Astrocyte of the spinal cord (primary cell): Measurements from ENCODE around the gene TAS2R4.
"Not testable (repeated sequence)": the region's sequence is repeated elsewhere in the genome, so short reads cannot be mapped to it uniquely, and the experiment has no call there.

ENCODE experiments used
- DNase-seq: peaks from one replicate; pipeline ENCODE4 v3.0.0; 2011; ENCODE audit warnings: low read depth, low spot score
- H3K4me3 ChIP-seq: 2 replicates; pipeline ENCODE4 v1.5.1; 2011; ENCODE audit warnings: low read depth, mild to moderate bottlenecking, low read length, moderate library complexity
- CTCF ChIP-seq: IDR thresholded peaks from 2 replicates; pipeline ENCODE4 v1.5.1; 2012; ENCODE audit warnings: low read depth, mild to moderate bottlenecking, low read length, inconsistent platforms
- in situ Hi-C: cut with HindIII; loops from 2 replicates; pipeline ENCODE4 v1.10.0; 2017; ENCODE audit warnings: low sequenced_read_pairs

TAS2R4 gene

GRCh38 chr7:141763797-141764196 is 12.7 kb upstream of the TAS2R4 start, which contains the start of gene TAS2R3:
TAS2R3 (plus strand) TSS chr7:141764097; CDS start chr7:141764159, 62 bp downstream.
- in situ Hi-C loops = no loop called here
- H3K4me3 ChIP-seq = no peak within 1 kb of the TSS
- TF ChIP-seq CTCF = no peak
- no peak for DNase-seq

- in situ Hi-C loops, H3K4me3 ChIP-seq, DNase-seq: not testable (repeated sequence)
These were observed 6.3 kb upstream of the TAS2R4 start for GRCh38 chr7:141770083-141770583.

GRCh38 chr7:141785706-141786552 is 9.5 kb downstream of the TAS2R4 start:
- H3K4me3 ChIP-seq = no peak overlapping the region
- peak; percentile 63 for DNase-seq
- in situ Hi-C loops = no loop called here
- peak; percentile 83 for TF ChIP-seq CTCF

GRCh38 chr7:141788296-141788695 is 11.8 kb downstream of the TAS2R4 start:
- no peak overlapping the region for H3K4me3 ChIP-seq
- in situ Hi-C loops = no loop called here
- no peak for TF ChIP-seq CTCF
- no peak for DNase-seq

- TF ChIP-seq CTCF = no peak
- in situ Hi-C loops = no loop called here
- no peak for DNase-seq
- H3K4me3 ChIP-seq = no peak within 1 kb of the TSS
These were observed 13.4 kb downstream of the TAS2R4 start, which contains the start of gene TAS2R5 for GRCh38 chr7:141789917-141790316. TAS2R5 (plus strand) TSS chr7:141790217; CDS start chr7:141790362, 145 bp downstream.

GRCh38 chr7:141792526-141792925 is 16.1 kb downstream of the TAS2R4 start:
- DNase-seq = no peak
- no peak overlapping the region for H3K4me3 ChIP-seq
- no peak for TF ChIP-seq CTCF
- in situ Hi-C loops = no loop called here

GRCh38 chr7:141820067-141820466 is 43.6 kb downstream of the TAS2R4 start:
- in situ Hi-C loops = no loop called here
- no peak for DNase-seq
- no peak for TF ChIP-seq CTCF
- no peak overlapping the region for H3K4me3 ChIP-seq

GRCh38 chr7:141822432-141822831 is 46.0 kb downstream of the TAS2R4 start:
- DNase-seq, in situ Hi-C loops, H3K4me3 ChIP-seq: not testable (repeated sequence)
